Hepatocyte (in vitro differentiated cells): ENCODE measurements around the gene DTNBP1.

Experiments
- EZH2 ChIP-seq: fragments of 200-600 bp; sonication (generic); IDR thresholded peaks from 2 replicates; pipeline ENCODE4 v1.6.1; 2016; ENCODE audit warnings: antibody characterized with exemption, mild to moderate bottlenecking, borderline replicate concordance
- EZH2phosphoT487 ChIP-seq: fragments of 200-600 bp; sonication (generic); IDR thresholded peaks from one replicate; pipeline ENCODE4 v1.6.1; 2018; ENCODE audit warnings: antibody characterized with exemption, mild to moderate bottlenecking, low read depth, moderate library complexity; ENCODE audit not compliant: unreplicated experiment, severe bottlenecking
- TF ChIP-seq, protein P1 (sequence below): fragments of 200-600 bp; sonication (generic); IDR thresholded peaks from 2 replicates; pipeline ENCODE4 v1.5.1; 2016; ENCODE audit warnings: antibody characterized with exemption, mild to moderate bottlenecking; ENCODE audit not compliant: poor library complexity

DNA sequence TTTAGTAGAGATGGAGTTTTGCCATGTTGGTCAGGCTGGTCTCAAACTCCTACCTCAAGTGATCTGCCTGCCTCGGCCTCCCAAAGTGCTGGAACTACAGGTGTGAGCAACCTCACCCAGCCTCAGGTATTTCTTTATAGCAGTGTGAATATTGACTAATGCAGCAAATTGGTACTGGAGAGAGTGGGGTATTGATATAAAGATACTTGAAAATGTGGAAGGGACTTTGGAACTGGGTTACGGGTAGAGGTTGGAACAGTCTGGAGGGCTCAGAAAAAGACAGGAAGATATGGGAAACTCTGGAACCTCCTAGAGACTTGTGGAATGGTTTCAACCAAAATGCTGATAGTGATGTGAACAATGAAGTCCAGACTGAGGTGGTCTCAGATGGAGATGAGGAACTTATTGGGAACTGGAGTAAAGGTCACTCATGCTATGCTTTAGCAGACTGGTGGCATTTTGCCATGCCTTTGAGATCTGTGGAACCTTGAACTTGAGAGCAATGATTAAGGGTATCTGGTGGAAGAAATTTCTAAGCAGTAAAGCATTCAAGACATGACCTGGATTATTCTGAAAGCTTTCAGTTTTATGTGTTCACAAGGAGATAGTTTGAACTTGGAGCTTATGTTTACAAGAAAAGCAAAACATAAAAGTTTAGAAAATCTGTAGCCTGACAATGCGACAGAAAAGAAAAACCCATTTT, 127.2 kb downstream of the DTNBP1 start:
- TF ChIP-seq, protein P1, sequence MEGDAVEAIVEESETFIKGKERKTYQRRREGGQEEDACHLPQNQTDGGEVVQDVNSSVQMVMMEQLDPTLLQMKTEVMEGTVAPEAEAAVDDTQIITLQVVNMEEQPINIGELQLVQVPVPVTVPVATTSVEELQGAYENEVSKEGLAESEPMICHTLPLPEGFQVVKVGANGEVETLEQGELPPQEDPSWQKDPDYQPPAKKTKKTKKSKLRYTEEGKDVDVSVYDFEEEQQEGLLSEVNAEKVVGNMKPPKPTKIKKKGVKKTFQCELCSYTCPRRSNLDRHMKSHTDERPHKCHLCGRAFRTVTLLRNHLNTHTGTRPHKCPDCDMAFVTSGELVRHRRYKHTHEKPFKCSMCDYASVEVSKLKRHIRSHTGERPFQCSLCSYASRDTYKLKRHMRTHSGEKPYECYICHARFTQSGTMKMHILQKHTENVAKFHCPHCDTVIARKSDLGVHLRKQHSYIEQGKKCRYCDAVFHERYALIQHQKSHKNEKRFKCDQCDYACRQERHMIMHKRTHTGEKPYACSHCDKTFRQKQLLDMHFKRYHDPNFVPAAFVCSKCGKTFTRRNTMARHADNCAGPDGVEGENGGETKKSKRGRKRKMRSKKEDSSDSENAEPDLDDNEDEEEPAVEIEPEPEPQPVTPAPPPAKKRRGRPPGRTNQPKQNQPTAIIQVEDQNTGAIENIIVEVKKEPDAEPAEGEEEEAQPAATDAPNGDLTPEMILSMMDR = no peak
- TF ChIP-seq EZH2 (no peak), EZH2phosphoT487 (no peak)
